ENCODE results near the gene PLXNA4. TPM values are rescaled to one million over a fixed set of nuclear protein-coding genes. Genes with fewer than 3 reads are reported as not detected.

Gene PLXNA4
- total RNA-seq, 1 experiment from 2014 or later = 1.0 TPM

DNA sequence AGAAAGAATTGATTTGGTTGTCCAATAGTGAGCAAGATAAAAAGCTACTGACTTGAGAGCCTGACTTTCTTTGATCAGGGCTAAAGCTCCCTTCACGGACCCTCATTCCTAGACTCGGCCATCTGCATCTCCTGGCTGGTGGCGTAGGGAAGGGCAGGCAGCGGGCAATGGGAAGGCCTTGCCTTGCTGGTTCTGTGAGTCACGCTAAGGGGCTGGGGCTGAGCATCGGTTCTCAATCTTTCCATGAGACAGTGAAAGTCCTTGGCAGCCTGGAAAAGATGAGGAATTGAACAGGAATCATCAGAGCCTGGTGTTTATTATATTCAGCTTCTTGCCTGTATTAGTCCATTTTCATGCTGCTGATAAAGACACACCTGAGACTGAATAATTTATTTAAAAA lies 475.3 kb downstream of the PLXNA4 start:
- no peak for DNase-seq
- no peaks in the 10 kb centered on the region for H3K9me2 ChIP-seq (ENCODE audit: insufficient read depth)
- no TSS peak for BruUV-seq (replicated peaks)
- CTCF ChIA-PET = interaction anchor here (1.2 kb wide), 1 partner anchor 156 kb away, joined by 3 read pairs; no protein-coding TSS in a partner anchor
- no peak for TF ChIP-seq EZH2 (IDR thresholded peaks at IDR 0.05; ENCODE audit: low read depth)
- TF ChIP-seq, protein P1, sequence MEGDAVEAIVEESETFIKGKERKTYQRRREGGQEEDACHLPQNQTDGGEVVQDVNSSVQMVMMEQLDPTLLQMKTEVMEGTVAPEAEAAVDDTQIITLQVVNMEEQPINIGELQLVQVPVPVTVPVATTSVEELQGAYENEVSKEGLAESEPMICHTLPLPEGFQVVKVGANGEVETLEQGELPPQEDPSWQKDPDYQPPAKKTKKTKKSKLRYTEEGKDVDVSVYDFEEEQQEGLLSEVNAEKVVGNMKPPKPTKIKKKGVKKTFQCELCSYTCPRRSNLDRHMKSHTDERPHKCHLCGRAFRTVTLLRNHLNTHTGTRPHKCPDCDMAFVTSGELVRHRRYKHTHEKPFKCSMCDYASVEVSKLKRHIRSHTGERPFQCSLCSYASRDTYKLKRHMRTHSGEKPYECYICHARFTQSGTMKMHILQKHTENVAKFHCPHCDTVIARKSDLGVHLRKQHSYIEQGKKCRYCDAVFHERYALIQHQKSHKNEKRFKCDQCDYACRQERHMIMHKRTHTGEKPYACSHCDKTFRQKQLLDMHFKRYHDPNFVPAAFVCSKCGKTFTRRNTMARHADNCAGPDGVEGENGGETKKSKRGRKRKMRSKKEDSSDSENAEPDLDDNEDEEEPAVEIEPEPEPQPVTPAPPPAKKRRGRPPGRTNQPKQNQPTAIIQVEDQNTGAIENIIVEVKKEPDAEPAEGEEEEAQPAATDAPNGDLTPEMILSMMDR (conservative IDR thresholded peaks at IDR 0.05) = no peak
- H3F3A ChIP-seq (ENCODE audit: insufficient read depth, low read depth) = no peaks in the 10 kb centered on the region
- no peaks in the 10 kb centered on the region for H3K79me2 ChIP-seq (ENCODE audit: low read depth)
- intact Hi-C loops (cut with micrococcal nuclease; ENCODE audit: unreplicated experiment) = no loop called here
- H3K4me2 ChIP-seq = no peak overlapping the region
- no peaks in the 10 kb centered on the region for H3K27me3 ChIP-seq (ENCODE audit: insufficient read depth, low read depth)
- H3K36me3 ChIP-seq (ENCODE audit: low read depth) = no peaks in the 10 kb centered on the region
- no peaks in the 10 kb centered on the region for H3K4me1 ChIP-seq (replicated peaks; ENCODE audit: insufficient read depth)
- H2AFZ ChIP-seq = no peak overlapping the region
- H4K20me1 ChIP-seq (ENCODE audit: insufficient read depth) = no peaks in the 10 kb centered on the region
- no peaks in the 10 kb centered on the region for H3K9me3 ChIP-seq (ENCODE audit: insufficient read depth, low read depth)
- no peak overlapping the region for H3K4me3 ChIP-seq
- H3K27ac ChIP-seq = no peak overlapping the region
- POLR2A ChIA-PET (ENCODE audit: unreplicated experiment) = no interaction called here

DNA sequence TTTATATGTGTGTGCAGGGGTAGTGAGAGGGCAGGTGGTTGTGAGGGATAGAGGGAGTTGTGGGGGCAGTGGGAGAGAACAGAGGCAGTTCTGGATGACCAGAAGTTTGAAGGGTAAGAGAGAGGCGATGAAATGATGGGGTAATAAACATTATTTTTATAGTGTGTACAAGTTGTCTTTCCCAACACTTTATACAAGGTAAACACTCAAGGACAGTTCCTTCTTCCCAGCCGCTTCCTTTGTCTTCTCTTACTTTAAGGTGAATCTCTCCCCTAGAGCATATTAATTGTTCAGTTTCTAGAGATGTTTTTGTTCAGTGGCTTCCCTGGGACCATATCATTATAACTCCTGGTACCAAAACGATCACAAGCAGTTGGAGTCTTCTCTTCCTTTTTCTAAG lies 475.8 kb downstream of the PLXNA4 start:
- no peaks in the 10 kb centered on the region for H3K27me3 ChIP-seq (ENCODE audit: insufficient read depth, low read depth)
- no peak for DNase-seq
- no peaks in the 10 kb centered on the region for H3K4me1 ChIP-seq (replicated peaks; ENCODE audit: insufficient read depth)
- no peaks in the 10 kb centered on the region for H3F3A ChIP-seq (ENCODE audit: insufficient read depth, low read depth)
- H3K27ac ChIP-seq = no peak overlapping the region
- no peaks in the 10 kb centered on the region for H3K36me3 ChIP-seq (ENCODE audit: low read depth)
- no peaks in the 10 kb centered on the region for H4K20me1 ChIP-seq (ENCODE audit: insufficient read depth)
- ChIA-PET POLR2A (ENCODE audit: unreplicated experiment) (no interaction called here), CTCF (no interaction called here)
- TF ChIP-seq, protein P1 (conservative IDR thresholded peaks at IDR 0.05) = no peak
- H3K4me2 ChIP-seq = no peak overlapping the region
- no peak overlapping the region for H3K4me3 ChIP-seq
- BruUV-seq (replicated peaks) = no TSS peak
- no peak overlapping the region for H2AFZ ChIP-seq
- intact Hi-C loops (cut with micrococcal nuclease; ENCODE audit: unreplicated experiment) = no loop called here
- H3K79me2 ChIP-seq (ENCODE audit: low read depth) = no peaks in the 10 kb centered on the region
- no peaks in the 10 kb centered on the region for H3K9me3 ChIP-seq (ENCODE audit: insufficient read depth, low read depth)
- H3K9me2 ChIP-seq (ENCODE audit: insufficient read depth) = no peaks in the 10 kb centered on the region

GRCh38 chr7:132099163-132099562 lies 477.1 kb downstream of the PLXNA4 start:
- TF ChIP-seq, protein P1 (conservative IDR thresholded peaks at IDR 0.05) = no peak
- no peak for TF ChIP-seq EZH2 (IDR thresholded peaks at IDR 0.05; ENCODE audit: low read depth)
- CTCF ChIA-PET = no interaction called here
- H3K4me1 ChIP-seq (replicated peaks; ENCODE audit: insufficient read depth) = no peaks in the 10 kb centered on the region

More at GRCh38 chr7:132099163-132099562, 477.1 kb downstream of the PLXNA4 start:
- H3K4me2 ChIP-seq = no peak overlapping the region
- POLR2A ChIA-PET (ENCODE audit: unreplicated experiment) = no interaction called here
- H3K27ac ChIP-seq = no peak overlapping the region
- no peaks in the 10 kb centered on the region for H3K79me2 ChIP-seq (ENCODE audit: low read depth)
- H3K4me3 ChIP-seq = no peak overlapping the region
- BruUV-seq (replicated peaks) = no TSS peak
- H4K20me1 ChIP-seq (ENCODE audit: insufficient read depth) = no peaks in the 10 kb centered on the region
- no peak for DNase-seq
- H2AFZ ChIP-seq = no peak overlapping the region
- no peaks in the 10 kb centered on the region for H3K9me2 ChIP-seq (ENCODE audit: insufficient read depth)
- no peaks in the 10 kb centered on the region for H3F3A ChIP-seq (ENCODE audit: insufficient read depth, low read depth)
- no peaks in the 10 kb centered on the region for H3K27me3 ChIP-seq (ENCODE audit: insufficient read depth, low read depth)
- intact Hi-C loops (cut with micrococcal nuclease; ENCODE audit: unreplicated experiment) = no loop called here
- no peaks in the 10 kb centered on the region for H3K36me3 ChIP-seq (ENCODE audit: low read depth)
- no peaks in the 10 kb centered on the region for H3K9me3 ChIP-seq (ENCODE audit: insufficient read depth, low read depth)

All from PC-9 (cell line).